ENCODE measurements around the gene PSTPIP2. TPM values are rescaled to one million over a fixed set of nuclear protein-coding genes. Genes with fewer than 3 reads are reported as not detected.

The PSTPIP2 gene
- total RNA-seq, 2 experiments from 2014 or later: 17.8 TPM

DNA sequence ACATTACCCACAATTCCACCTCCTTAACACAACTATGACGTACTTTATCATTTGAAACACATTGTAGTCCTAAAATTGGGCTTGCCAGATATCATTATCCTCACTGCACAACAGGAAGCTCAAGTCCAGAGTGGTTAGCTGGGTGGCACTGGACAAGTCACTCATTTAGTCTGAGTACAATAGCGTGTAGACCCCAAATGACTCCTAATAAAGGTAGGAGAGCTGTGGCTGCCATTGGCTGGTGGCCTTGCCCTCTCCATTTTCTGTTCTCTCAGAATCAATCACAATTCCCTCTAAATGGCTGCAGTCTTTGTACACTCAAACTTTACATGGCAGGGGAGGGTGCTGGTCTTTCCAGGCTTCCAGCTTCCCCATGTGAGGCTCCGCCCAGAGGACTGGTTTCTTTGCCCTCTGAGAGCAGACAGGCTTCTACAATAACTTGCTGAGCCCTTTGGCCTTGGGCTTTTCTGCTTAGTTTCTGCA lies 11.7 kb downstream of the PSTPIP2 start:
- Mint-ChIP-seq H3K27ac (no peak overlapping the region), H3K27me3 (no peaks in the 10 kb centered on the region), H3K36me3 (ENCODE audit: low read depth) (no peaks in the 10 kb centered on the region), H3K4me1 (ENCODE audit: low read depth) (peaks cover 29% of the 10 kb centered on the region), H3K9me3 (no peaks in the 10 kb centered on the region), H3K4me3 (no peak overlapping the region)
- no peak for ATAC-seq
- TF ChIP-seq, protein P1, sequence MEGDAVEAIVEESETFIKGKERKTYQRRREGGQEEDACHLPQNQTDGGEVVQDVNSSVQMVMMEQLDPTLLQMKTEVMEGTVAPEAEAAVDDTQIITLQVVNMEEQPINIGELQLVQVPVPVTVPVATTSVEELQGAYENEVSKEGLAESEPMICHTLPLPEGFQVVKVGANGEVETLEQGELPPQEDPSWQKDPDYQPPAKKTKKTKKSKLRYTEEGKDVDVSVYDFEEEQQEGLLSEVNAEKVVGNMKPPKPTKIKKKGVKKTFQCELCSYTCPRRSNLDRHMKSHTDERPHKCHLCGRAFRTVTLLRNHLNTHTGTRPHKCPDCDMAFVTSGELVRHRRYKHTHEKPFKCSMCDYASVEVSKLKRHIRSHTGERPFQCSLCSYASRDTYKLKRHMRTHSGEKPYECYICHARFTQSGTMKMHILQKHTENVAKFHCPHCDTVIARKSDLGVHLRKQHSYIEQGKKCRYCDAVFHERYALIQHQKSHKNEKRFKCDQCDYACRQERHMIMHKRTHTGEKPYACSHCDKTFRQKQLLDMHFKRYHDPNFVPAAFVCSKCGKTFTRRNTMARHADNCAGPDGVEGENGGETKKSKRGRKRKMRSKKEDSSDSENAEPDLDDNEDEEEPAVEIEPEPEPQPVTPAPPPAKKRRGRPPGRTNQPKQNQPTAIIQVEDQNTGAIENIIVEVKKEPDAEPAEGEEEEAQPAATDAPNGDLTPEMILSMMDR (IDR thresholded peaks at IDR 0.05): no peak
- POLR2A ChIA-PET: interaction anchor here (1.3 kb wide), 1 partner anchor 11 kb away, joined by 4 read pairs; no protein-coding TSS in a partner anchor
- intact Hi-C loops (cut with micrococcal nuclease): no loop called here
- DNase-seq: no peak
- CTCF ChIA-PET: interaction anchor here (2.5 kb wide), 1 partner anchor 13 kb away, joined by 15 read pairs; no protein-coding TSS in a partner anchor

DNA sequence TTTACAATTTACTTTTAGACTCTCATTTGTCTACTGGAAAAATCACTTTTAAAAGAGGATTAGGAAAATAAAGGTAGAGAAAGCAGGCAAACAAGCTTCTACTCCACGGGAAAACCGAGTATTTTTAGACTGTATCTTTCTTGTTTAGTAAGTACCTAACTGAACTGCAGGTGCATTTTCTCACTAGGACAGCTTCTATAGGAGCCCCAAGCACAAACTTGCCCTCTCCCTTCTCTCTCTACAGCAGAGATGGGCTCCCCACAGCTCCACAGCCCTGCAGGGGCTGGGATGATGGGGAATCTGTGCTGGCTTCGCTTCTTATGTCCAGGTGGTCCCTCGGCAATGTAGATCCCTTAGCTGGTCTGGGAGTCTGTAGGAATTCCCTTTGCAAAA lies 16.2 kb downstream of the PSTPIP2 start:
- Mint-ChIP-seq H3K4me3 (peak overlapping the region; percentile 36), H3K36me3 (ENCODE audit: low read depth) (no peaks in the 10 kb centered on the region), H3K27me3 (no peaks in the 10 kb centered on the region), H3K27ac (peak overlapping the region; percentile 47), H3K9me3 (no peaks in the 10 kb centered on the region), H3K4me1 (ENCODE audit: low read depth) (peaks cover 43% of the 10 kb centered on the region)
- intact Hi-C loops (cut with micrococcal nuclease): no loop called here
- ATAC-seq (peak; percentile 32), DNase-seq (no peak)
- POLR2A ChIA-PET: interaction anchor here (1.0 to 1.9 kb wide), 5 partner anchors 14 to 29 kb away, joined by 3 to 5 read pairs (median 4); no protein-coding TSS in a partner anchor
- TF ChIP-seq, protein P1 (IDR thresholded peaks at IDR 0.05): no peak
- CTCF ChIA-PET: interaction anchor here (1.0 to 1.9 kb wide), 5 partner anchors 10 to 43 kb away, joined by 3 to 5 read pairs (median 4); no protein-coding TSS in a partner anchor

DNA sequence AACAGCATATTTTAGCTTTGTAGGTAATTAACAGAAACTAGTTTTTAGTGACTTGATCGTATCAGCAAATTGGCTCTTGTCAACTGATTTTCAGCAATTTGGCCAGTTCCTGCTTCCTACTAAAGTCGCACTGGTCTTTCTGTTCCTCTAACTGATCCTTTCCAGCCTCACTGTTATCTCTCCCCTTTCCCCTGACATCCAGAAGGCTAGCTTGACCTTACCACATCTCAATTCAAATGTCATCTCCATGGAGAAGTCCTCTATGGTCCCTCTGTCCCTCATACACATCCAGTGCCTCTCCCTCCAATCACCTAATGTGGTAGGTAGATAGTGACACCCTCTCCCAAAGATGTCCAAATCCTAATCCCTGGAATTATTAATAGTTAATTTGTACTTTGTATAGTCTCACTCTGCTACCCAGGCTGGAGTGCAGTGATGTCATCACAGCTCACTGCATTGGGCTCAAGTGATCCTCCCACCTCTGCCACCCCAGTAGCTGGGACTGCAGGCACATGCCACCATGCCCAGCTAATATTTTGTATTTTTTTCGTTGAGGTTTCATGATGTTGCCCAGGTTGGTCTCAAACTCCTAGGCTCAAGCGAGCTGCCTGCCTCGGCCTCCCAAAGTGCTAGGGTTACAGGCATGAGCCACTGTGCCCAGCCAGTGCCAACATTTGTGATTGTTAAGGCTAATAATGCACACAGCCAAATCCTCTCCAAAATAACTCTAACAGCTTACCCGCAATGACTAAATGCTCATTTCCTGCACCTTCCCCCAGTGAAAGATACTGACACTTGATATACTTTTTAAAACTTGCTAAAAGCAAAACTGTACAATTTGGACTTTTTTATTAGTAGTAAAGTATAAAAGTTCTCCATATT lies 16.9 kb downstream of the PSTPIP2 start:
- Mint-ChIP-seq H3K9me3 (no peaks in the 10 kb centered on the region), H3K4me3 (peak overlapping the region; percentile 36), H3K4me1 (ENCODE audit: low read depth) (peaks cover 43% of the 10 kb centered on the region), H3K36me3 (ENCODE audit: low read depth) (no peaks in the 10 kb centered on the region), H3K27me3 (no peaks in the 10 kb centered on the region), H3K27ac (peak overlapping the region; percentile 47)
- TF ChIP-seq, protein P1 (IDR thresholded peaks at IDR 0.05): no peak
- DNase-seq: peak; percentile 35
- POLR2A ChIA-PET: interaction anchor here (1.0 to 1.9 kb wide), 5 partner anchors 14 to 28 kb away, joined by 3 to 5 read pairs (median 4); no protein-coding TSS in a partner anchor
- intact Hi-C loops (cut with micrococcal nuclease): no loop called here
- ATAC-seq: peak; percentile 87
- CTCF ChIA-PET: interaction anchor here (0.8 to 1.9 kb wide), 6 partner anchors 9 to 42 kb away, joined by 3 to 5 read pairs (median 4); no protein-coding TSS in a partner anchor

DNA sequence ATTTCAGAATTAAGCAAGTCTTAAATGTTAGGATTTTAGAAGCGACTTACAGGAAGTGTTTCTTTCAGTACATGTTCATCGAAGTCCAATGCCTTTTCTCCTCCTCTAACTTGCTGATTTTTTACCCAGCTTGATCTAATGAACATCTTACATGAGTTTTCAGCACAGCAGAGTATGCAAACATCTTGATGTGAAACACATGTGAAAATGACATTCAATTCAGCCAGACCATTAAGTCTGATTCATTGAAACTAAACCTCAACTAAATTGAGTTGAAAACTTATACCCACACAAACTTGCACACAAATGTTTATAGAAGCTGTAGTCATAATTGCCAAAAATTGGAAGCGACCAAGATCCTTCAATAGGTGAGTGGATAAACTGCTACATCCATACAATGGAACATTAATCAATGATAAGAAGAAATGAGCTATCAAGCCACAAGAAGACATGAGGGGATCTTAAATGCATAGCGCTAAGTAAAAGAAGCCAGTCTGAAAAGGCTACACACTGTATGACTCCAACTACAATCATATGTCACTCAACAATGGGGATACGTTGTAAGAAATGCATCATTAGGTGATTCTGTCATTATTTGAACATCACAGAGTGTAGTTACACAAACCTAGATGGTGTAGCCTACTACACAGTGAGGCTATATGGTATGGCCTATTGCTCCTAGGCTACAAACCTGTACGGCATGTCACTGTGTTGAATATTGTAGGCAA lies 18.5 kb downstream of the PSTPIP2 start:
- ChIA-PET POLR2A (interaction anchor here (0.6 to 1.3 kb wide), 3 partner anchors 16 to 61 kb away, joined by 3 to 4 read pairs (median 4); no protein-coding TSS in a partner anchor), CTCF (interaction anchor here (1.0 to 1.5 kb wide), 2 partner anchors 19 to 79 kb away, joined by 3 to 4 read pairs; partner anchors contain the start of gene PSTPIP2)
- peaks cover 43% of the 10 kb centered on the region for H3K4me1 Mint-ChIP-seq (ENCODE audit: low read depth)
- H3K27me3 Mint-ChIP-seq: no peaks in the 10 kb centered on the region
- ATAC-seq (no peak), DNase-seq (no peak)
- intact Hi-C loops (cut with micrococcal nuclease): no loop called here
- TF ChIP-seq, protein P1 (IDR thresholded peaks at IDR 0.05): no peak
- no peaks in the 10 kb centered on the region for H3K9me3 Mint-ChIP-seq
- no peak overlapping the region for H3K27ac Mint-ChIP-seq
- no peaks in the 10 kb centered on the region for H3K36me3 Mint-ChIP-seq (ENCODE audit: low read depth)
- H3K4me3 Mint-ChIP-seq: no peak overlapping the region
